ENCODE results near the gene DDX51.
"Not testable (repeated sequence)": the region's sequence is repeated elsewhere in the genome, so short reads cannot be mapped to it uniquely, and the experiment has no call there.

The DDX51 gene

GRCh38 chr12:132137483-132138125 is 6.5 kb downstream of the DDX51 start:
- no peak for DNase-seq

DNA sequence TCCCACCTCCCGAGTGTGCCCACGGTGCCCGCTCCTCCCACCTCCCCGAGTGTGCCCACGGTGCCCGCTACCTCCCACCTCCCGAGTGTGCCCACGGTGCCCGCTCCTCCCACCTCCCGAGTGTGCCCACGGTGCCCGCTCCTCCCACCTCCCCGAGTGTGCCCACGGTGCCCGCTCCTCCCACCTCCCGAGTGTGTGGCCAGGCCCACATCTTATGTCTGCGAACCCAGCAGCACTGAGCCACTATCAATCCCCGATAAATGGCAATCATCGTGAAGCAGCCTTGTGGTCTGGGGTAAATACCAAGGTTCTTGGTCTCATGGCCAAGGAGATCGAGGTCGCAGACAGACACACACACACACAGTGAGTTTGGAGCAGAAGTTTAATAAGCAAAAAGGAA is 7.9 kb downstream of the DDX51 start:
- DNase-seq: not testable (repeated sequence)

- not testable (repeated sequence) for DNase-seq
Measured at GRCh38 chr12:132134653-132135183, 9.4 kb downstream of the DDX51 start.

GRCh38 chr12:132133952-132134652 is 10.0 kb downstream of the DDX51 start:
- DNase-seq: no peak

DNA sequence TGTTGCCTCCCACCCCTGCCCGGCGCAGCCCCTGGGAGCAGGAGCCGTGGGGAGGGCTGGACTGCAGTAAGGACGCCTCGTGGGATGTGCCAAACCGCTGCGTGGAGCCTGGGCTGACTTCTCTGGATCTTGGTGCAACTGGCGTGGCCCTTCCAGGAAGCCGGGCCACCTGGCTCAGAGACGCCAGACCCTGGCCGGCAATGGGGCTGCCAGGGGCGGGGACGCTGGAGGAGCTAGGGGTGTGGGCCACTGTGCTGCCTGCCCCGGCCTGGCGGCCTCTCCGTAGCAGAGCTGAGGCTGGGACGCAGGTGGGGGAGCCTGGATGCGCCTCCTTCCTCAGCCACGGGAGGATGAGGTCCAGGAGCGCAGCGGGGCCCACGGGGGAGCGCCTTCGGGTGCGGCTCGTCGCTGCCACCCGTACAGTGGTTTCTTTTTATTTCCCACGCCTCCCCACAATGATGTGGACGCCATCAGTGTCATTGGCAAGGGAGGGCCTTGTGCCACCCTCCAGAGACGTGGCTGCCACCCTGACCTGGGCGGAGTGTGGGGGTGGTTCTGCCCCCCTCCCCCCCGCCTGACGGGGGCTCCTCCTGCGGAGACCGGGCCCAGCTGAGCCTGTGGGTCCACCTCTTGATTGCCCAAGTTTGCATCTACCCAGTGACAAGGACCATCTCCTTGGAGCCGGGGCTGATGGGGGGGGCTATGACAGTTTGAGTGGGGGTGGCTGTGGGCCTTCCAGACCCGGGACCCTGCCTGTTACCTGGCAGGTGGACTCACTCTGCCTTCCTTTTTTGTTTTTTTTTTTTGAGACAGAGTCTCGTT is 11.3 kb downstream of the DDX51 start:
- DNase-seq: no peak

GRCh38 chr12:132131952-132132351 is 12.2 kb downstream of the DDX51 start:
- DNase-seq: no peak

DNA sequence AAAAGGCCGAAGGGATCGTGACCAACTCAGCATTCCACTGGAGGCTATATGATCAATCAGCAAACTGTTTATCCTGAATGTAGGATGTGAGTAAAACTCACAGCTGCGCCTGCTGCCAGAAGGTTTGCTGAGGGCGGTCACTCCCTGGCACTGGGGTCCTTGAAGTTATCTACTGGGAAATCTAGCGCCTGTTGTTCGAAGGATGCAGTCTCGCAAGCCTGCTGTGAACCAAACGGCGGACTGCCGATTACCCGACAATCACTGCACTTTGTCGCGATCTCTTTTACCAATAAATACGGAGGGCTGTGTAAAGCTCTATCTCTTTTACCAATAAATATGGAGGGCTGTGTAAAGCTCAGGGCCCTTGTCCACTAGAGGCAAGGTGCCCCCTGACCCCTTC is 12.9 kb downstream of the DDX51 start:
- DNase-seq: no peak

DNA sequence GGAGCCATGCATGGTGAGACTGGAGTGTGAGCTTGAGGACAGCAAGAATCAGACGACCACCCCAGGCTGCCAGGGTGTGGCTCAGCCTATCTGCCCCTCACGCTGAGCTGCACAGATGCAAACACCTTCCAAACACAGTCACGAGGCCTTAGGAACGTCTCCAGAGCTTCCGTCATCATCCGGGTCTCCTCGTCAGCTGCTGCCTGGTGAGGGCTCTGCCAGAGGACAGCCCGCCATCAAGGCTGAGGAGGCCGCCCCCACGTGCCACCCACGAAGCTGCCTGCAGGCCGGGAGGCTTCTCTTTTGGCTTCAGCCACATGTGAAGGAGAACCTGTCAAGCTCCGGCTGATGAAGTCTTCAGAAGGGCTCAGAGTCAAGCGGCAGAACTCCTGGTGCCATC is 13.4 kb downstream of the DDX51 start:
- no peak for DNase-seq

- DNase-seq: no peak
Measured at GRCh38 chr12:132129007-132129406, 15.1 kb downstream of the DDX51 start.

GRCh38 chr12:132127041-132127440 is 17.1 kb downstream of the DDX51 start:
- DNase-seq: no peak

DNA sequence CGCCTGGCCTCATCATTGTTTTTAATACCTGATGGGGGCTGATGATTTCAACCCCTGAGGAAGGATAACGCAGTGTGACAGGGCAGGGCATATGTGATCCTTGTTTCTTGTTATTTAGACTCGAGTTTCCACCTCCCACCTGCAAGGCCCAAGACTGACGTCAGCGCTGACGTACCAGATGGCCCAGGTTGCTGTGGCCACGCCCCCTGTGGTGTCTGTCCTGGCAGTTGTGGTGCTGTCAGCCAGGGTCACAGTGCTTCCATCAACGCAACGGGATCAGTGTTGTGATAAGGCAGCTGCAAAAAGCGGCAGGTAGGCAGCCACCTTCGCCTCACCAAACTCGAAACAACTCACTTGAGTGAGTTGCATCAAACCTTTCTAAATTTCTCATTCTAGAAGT is 18.4 kb downstream of the DDX51 start:
- no peak for DNase-seq

- DNase-seq: no peak
Measured at GRCh38 chr12:132124766-132125425, 19.2 kb downstream of the DDX51 start.

DNA sequence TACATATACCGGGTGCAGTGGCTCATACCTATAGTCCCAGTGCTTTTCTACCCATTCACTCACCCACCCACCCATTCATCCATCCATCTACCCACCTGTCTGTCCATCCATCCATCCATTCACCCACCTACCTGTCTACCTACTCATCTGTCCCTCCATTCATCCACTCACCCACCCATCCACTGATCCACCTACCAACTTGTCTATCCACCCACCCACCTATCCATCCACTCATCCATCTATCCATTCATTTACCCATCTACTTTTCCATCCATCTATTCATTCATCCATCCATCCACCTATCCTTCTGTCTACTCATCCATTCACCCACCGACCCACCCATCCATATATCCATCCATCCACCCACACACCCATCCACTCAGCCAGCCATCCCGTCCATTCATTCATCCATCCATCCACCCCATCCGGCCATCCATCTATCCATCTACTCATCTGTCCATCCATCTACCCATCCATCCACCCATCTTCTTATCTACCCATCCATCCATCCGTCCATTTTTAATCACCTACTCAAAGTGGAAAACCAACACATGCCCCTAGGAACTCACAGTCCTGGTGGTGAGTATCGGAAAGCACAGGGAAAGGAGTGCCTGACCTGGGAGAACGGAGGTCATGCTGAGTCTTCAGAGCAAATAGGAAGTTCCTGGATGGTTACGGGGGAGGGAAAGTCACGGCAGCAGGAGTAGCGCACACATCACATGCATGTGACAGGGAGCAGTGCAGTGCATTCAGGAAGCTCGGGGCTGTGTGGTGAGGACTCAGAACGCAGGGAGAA is 20.0 kb downstream of the DDX51 start:
- no peak for DNase-seq

- DNase-seq: no peak
Measured at GRCh38 chr12:132121283-132121682, 22.8 kb downstream of the DDX51 start.

- DNase-seq: no peak
Measured at GRCh38 chr12:132118876-132119275, 25.2 kb downstream of the DDX51 start.

- DNase-seq: no peak
Measured at GRCh38 chr12:132117558-132117875, 26.6 kb downstream of the DDX51 start.

DNA sequence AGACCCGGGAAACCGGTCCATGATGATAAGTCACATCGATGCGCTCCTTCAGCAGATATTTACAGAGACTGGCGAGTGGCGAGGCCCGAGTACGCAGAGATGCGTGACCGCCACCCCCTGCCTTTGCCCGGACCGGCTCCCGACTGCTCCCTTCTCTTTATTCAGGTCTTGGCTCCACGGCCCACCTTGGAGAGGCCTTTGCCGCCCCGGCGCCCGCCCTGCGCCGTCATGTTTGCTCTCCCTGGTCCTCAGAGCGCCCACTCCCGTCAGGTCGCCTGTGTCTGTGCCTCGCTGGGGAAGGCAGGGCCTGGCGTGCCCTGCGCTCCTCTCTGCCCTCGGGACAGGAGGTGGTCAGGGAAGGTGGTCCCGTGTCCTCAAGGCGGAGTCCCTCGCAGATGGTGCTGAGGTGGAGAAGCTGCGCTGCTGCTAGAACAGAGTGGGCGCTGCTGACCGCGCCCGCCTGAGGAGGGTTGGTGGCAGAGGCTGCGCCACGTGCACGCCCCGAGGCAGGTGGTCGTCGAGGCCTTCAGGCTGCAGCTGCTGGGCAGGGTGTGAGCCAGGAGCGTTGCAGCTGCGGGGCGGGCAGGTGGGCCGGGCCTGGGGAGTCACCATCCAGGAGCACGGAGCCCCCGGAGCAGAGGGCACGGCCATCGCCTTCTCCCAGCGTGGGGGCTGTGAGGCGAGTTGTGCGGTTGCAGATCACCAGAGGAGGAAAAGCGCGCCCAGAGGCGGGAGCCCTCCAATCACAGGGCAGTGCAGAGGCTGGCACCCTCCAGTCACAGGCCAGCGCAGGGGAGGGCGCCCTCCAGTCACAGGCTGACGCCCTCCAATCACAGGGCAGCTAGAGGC is 27.2 kb downstream of the DDX51 start:
- DNase-seq: no peak

DNA sequence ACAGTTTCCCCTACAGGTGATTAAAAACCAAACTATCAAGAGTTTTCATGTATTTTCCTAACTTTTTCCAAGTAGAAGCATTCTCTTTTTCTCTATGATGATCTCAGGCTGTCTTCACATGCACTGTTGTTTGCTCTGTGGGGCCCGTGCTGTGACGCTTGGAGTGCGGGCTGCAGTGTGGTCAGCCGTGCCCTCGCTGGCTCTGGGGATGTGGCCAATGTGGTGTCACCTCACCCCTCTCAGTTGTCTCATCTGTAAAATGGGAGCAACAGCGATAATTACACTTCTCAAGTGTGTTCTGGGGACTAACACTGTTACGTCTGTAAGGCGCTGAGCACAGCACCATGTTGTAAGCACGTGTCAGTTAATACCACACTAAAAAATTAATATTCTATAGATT is 28.6 kb downstream of the DDX51 start:
- DNase-seq: no peak

DNA sequence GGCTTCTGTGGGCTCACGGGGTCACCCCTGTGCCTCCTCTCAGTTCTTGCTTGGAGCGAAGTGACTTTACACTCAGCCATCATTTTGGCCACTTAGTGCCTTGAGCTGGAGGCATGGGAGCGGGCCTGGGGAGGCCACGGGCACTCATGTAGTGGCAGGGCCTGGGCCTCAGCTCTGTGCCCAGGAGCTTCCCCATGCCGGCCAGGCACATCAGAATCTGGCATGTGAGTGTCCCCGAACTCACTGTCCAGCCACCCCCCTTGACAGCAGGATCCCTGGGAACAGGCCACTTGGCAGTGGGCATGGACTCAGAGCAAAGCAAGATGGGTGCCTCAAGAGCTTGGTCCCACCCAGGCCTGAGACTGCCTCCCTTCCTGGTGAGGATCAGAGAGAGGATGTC is 29.5 kb downstream of the DDX51 start:
- DNase-seq: no peak

DNA sequence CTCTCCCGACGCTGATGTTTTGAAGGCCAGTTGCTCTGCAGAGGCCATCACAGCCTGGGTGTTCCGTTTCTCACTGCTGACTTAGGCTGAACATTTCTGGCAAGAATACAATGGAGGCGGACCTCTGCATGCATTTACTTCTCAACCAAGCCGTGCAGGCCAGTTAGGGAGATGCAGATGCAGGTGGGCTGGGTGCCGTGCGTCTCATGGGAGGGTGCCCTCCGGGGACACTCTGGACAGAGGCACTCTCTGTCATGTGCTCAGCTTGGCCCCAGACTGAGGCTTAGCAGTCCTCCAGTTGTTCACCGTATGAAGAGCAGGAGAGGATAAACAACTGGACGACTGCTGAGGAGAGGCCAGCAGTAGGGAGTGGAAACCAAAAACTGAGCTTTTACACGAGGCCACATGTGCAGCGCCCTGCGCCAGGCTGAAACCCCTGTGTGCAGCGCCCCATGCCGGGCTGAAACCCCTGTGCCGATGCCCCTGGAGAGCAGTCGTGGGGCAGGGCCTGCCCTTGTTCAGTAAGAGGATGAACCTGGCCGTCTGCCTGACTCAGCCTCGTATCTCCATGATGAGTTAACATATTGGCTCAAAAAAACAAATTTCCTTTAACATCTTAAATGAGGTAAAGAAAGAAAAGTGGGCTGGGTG is 32.3 kb downstream of the DDX51 start:
- no peak for DNase-seq

- DNase-seq: no peak
Measured at GRCh38 chr12:132110677-132111076, 33.4 kb downstream of the DDX51 start.
